ENCODE results near the gene DOK4. TPM values are rescaled to one million over a fixed set of nuclear protein-coding genes. Genes with fewer than 3 reads are reported as not detected.

DOK4 gene
- total and polyA plus RNA-seq, 4 donors = 7.8 to 24.6 (median 18.1) TPM

DNA sequence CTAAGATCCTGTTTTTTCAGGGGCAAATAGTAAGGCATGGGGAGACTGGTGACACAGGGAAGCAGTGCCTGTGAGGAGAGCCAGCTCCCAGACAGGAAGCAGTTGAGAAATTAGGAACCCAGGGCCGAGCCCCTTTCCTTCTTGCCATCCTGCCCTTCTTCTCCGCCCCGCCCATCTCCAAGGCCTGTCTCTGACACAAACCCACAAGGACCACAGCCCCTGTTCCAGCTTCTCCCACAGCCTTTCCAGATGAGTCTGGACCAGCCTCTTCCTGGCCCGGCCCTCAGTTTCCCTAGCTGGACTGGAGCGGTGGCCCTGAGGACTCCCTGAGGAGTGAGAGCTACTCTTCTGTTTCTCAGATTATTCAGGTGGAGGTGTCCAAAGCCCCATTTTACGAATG lies 40.2 kb upstream of the DOK4 start:
- Histone ChIP-seq H3K27me3 (ENCODE audit: control insufficient read depth in 4 of 4, insufficient read depth in 4 of 4, low read length in 3 of 4) (no peaks in the 10 kb centered on the region), H3K27ac (ENCODE audit: low read depth in 1 of 2, low read length in 2 of 2) (no peak overlapping the region), H3K9ac (ENCODE audit: low read depth in 1 of 2, low read length in 2 of 2) (no peak overlapping the region), H3K36me3 (ENCODE audit: control insufficient read depth in 4 of 4, insufficient read depth in 3 of 4, low read depth in 1 of 4, low read length in 3 of 4) (no peaks in the 10 kb centered on the region), H3K4me1 (ENCODE audit: control insufficient read depth in 4 of 4, insufficient read depth in 4 of 4, low read length in 3 of 4) (peaks cover 0 to 11% (median 3%) of the 10 kb centered on the region in 4 donors), H3K9me3 (ENCODE audit: control insufficient read depth in 4 of 4, low read length in 3 of 4) (no peaks in the 10 kb centered on the region), H3K4me3 (ENCODE audit: low read depth in 1 of 3, low read length in 3 of 3) (no peak overlapping the region)
- DNase-seq (ENCODE audit: low spot score) = no peak
- 89% methylated on average over 6 of the region's 6 CpGs for WGBS
- no peak for TF ChIP-seq RXRA (IDR thresholded peaks at IDR 0.05)
- no peak for TF ChIP-seq NR2F2 (IDR thresholded peaks at IDR 0.05)
- TF ChIP-seq, protein P1, sequence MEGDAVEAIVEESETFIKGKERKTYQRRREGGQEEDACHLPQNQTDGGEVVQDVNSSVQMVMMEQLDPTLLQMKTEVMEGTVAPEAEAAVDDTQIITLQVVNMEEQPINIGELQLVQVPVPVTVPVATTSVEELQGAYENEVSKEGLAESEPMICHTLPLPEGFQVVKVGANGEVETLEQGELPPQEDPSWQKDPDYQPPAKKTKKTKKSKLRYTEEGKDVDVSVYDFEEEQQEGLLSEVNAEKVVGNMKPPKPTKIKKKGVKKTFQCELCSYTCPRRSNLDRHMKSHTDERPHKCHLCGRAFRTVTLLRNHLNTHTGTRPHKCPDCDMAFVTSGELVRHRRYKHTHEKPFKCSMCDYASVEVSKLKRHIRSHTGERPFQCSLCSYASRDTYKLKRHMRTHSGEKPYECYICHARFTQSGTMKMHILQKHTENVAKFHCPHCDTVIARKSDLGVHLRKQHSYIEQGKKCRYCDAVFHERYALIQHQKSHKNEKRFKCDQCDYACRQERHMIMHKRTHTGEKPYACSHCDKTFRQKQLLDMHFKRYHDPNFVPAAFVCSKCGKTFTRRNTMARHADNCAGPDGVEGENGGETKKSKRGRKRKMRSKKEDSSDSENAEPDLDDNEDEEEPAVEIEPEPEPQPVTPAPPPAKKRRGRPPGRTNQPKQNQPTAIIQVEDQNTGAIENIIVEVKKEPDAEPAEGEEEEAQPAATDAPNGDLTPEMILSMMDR (IDR thresholded peaks at IDR 0.05; ENCODE audit: low read depth, low read length, missing input control) = no peak
- no peak for TF ChIP-seq HNF4G (IDR thresholded peaks at IDR 0.05)
- TF ChIP-seq, protein P2, sequence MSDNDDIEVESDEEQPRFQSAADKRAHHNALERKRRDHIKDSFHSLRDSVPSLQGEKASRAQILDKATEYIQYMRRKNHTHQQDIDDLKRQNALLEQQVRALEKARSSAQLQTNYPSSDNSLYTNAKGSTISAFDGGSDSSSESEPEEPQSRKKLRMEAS (IDR thresholded peaks at IDR 0.05) = no peak
- no peak for TF ChIP-seq TAF1 (conservative IDR thresholded peaks at IDR 0.05)
- TF ChIP-seq RAD21 (IDR thresholded peaks at IDR 0.05) = no peak
- TF ChIP-seq JUND (IDR thresholded peaks at IDR 0.05) = no peak
- TF ChIP-seq, protein P3, sequence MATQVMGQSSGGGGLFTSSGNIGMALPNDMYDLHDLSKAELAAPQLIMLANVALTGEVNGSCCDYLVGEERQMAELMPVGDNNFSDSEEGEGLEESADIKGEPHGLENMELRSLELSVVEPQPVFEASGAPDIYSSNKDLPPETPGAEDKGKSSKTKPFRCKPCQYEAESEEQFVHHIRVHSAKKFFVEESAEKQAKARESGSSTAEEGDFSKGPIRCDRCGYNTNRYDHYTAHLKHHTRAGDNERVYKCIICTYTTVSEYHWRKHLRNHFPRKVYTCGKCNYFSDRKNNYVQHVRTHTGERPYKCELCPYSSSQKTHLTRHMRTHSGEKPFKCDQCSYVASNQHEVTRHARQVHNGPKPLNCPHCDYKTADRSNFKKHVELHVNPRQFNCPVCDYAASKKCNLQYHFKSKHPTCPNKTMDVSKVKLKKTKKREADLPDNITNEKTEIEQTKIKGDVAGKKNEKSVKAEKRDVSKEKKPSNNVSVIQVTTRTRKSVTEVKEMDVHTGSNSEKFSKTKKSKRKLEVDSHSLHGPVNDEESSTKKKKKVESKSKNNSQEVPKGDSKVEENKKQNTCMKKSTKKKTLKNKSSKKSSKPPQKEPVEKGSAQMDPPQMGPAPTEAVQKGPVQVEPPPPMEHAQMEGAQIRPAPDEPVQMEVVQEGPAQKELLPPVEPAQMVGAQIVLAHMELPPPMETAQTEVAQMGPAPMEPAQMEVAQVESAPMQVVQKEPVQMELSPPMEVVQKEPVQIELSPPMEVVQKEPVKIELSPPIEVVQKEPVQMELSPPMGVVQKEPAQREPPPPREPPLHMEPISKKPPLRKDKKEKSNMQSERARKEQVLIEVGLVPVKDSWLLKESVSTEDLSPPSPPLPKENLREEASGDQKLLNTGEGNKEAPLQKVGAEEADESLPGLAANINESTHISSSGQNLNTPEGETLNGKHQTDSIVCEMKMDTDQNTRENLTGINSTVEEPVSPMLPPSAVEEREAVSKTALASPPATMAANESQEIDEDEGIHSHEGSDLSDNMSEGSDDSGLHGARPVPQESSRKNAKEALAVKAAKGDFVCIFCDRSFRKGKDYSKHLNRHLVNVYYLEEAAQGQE (IDR thresholded peaks at IDR 0.05) = no peak
- no peak for TF ChIP-seq HNF4A (conservative IDR thresholded peaks at IDR 0.05)
- no peak for TF ChIP-seq FOXA1 (IDR thresholded peaks at IDR 0.05)
- no peak for TF ChIP-seq YY1 (IDR thresholded peaks at IDR 0.05)
- TF ChIP-seq GABPA (IDR thresholded peaks at IDR 0.05 in 1 of 2, conservative IDR thresholded peaks at IDR 0.05 in 1 of 2) = no peak
- TF ChIP-seq, protein P4, sequence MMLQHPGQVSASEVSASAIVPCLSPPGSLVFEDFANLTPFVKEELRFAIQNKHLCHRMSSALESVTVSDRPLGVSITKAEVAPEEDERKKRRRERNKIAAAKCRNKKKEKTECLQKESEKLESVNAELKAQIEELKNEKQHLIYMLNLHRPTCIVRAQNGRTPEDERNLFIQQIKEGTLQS (IDR thresholded peaks at IDR 0.05) = no peak

DNA sequence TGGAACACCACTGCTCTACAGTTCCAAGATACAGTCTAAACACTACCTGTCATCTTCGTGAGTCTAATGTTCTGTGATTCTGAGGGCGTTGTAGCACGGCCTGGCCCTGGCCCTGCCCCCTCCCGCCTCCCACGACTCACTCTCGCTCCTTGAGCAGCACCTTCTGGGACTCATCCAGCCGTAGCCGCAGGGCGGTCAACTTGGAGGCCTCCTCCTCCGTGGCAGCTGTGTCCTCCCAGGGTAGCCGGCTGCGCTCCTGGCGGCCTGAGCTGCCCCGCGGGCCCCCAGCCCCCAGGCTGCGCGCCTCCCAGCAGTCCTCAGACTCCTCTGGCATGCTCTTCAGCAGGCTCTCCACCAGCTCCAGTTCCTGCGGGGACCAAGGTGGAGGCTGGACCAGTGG lies 39.5 kb upstream of the DOK4 start:
- 94% methylated on average over 18 of the region's 18 CpGs for WGBS
- Histone ChIP-seq H3K36me3 (ENCODE audit: control insufficient read depth in 4 of 4, insufficient read depth in 3 of 4, low read depth in 1 of 4, low read length in 3 of 4) (no peaks in the 10 kb centered on the region), H3K9ac (ENCODE audit: low read depth in 1 of 2, low read length in 2 of 2) (no peak overlapping the region), H3K4me1 (ENCODE audit: control insufficient read depth in 4 of 4, insufficient read depth in 4 of 4, low read length in 3 of 4) (peaks cover 0 to 9% (median 3%) of the 10 kb centered on the region in 4 donors), H3K9me3 (ENCODE audit: control insufficient read depth in 4 of 4, low read length in 3 of 4) (no peaks in the 10 kb centered on the region), H3K4me3 (ENCODE audit: low read depth in 1 of 3, low read length in 3 of 3) (no peak overlapping the region), H3K27ac (ENCODE audit: low read depth in 1 of 2, low read length in 2 of 2) (no peak overlapping the region), H3K27me3 (ENCODE audit: control insufficient read depth in 4 of 4, insufficient read depth in 4 of 4, low read length in 3 of 4) (no peaks in the 10 kb centered on the region)
- no peak for DNase-seq (ENCODE audit: low spot score)
- TF ChIP-seq, protein P2 (IDR thresholded peaks at IDR 0.05) = no peak
- TF ChIP-seq YY1 (IDR thresholded peaks at IDR 0.05) (no peak), EGR1 (IDR thresholded peaks at IDR 0.05; ENCODE audit: low read depth in 2 of 2) (no peak), GABPA (IDR thresholded peaks at IDR 0.05 in 1 of 2, conservative IDR thresholded peaks at IDR 0.05 in 1 of 2) (no peak), TAF1 (conservative IDR thresholded peaks at IDR 0.05) (no peak), FOXA2 (IDR thresholded peaks at IDR 0.05) (no peak), NR2F2 (IDR thresholded peaks at IDR 0.05) (no peak), HNF4A (conservative IDR thresholded peaks at IDR 0.05) (no peak), JUND (IDR thresholded peaks at IDR 0.05) (no peak), HNF4G (IDR thresholded peaks at IDR 0.05) (no peak), SP1 (IDR thresholded peaks at IDR 0.05) (no peak), RXRA (IDR thresholded peaks at IDR 0.05) (no peak)
- TF ChIP-seq, protein P3 (IDR thresholded peaks at IDR 0.05) = no peak
- TF ChIP-seq, protein P4 (IDR thresholded peaks at IDR 0.05) = no peak
- TF ChIP-seq, protein P5, sequence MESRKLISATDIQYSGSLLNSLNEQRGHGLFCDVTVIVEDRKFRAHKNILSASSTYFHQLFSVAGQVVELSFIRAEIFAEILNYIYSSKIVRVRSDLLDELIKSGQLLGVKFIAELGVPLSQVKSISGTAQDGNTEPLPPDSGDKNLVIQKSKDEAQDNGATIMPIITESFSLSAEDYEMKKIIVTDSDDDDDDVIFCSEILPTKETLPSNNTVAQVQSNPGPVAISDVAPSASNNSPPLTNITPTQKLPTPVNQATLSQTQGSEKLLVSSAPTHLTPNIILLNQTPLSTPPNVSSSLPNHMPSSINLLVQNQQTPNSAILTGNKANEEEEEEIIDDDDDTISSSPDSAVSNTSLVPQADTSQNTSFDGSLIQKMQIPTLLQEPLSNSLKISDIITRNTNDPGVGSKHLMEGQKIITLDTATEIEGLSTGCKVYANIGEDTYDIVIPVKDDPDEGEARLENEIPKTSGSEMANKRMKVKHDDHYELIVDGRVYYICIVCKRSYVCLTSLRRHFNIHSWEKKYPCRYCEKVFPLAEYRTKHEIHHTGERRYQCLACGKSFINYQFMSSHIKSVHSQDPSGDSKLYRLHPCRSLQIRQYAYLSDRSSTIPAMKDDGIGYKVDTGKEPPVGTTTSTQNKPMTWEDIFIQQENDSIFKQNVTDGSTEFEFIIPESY (IDR thresholded peaks at IDR 0.05) = no peak
